WERI-Rb-1 (cell line): ENCODE measurements around the gene GGACT.

ENCODE experiments used
- DNase-seq: peaks from one replicate; pipeline ENCODE4 v3.0.0-alpha.2; 2020
- H3K27ac ChIP-seq: fragments of 250-450 bp; sonication (Bioruptor Pico); 2 replicates; pipeline ENCODE4 v1.5.1; 2020; ENCODE audit warnings: mild to moderate bottlenecking, moderate library complexity
- H3K27me3 ChIP-seq: fragments of 250-450 bp; sonication (Bioruptor Pico); 2 replicates; pipeline ENCODE4 v1.5.1; 2021; ENCODE audit warnings: mild to moderate bottlenecking, low read depth, moderate library complexity; ENCODE audit not compliant: insufficient read depth, severe bottlenecking
- H3K36me3 ChIP-seq: fragments of 250-450 bp; sonication (Bioruptor Pico); 2 replicates; pipeline ENCODE4 v1.5.1; 2020; ENCODE audit warnings: mild to moderate bottlenecking, moderate library complexity
- H3K4me3 ChIP-seq: 2 replicates; pipeline ENCODE4 v1.5.1; 2011; ENCODE audit warnings: low read depth, mild to moderate bottlenecking, control low read depth, low read length
- H3K9me3 ChIP-seq: fragments of 250-450 bp; sonication (Bioruptor Pico); 2 replicates; pipeline ENCODE4 v1.5.1; 2021; ENCODE audit warnings: mild to moderate bottlenecking, moderate library complexity; ENCODE audit not compliant: severe bottlenecking
- TF ChIP-seq, protein P1 (sequence below): IDR thresholded peaks from 2 replicates; pipeline ENCODE4 v1.5.1; 2011; ENCODE audit warnings: low read depth, mild to moderate bottlenecking, control low read depth, inconsistent platforms, low read length

GGACT gene

GRCh38 chr13:100535426-100536135 is 53.0 kb downstream of the GGACT start:
- Histone ChIP-seq H3K27ac (no peak overlapping the region), H3K36me3 (no peaks in the 10 kb centered on the region; the same call in 1 of the 2 replicates), H3K27me3 (no peaks in the 10 kb centered on the region), H3K9me3 (no peaks in the 10 kb centered on the region), H3K4me3 (no peak overlapping the region)
- TF ChIP-seq, protein P1, sequence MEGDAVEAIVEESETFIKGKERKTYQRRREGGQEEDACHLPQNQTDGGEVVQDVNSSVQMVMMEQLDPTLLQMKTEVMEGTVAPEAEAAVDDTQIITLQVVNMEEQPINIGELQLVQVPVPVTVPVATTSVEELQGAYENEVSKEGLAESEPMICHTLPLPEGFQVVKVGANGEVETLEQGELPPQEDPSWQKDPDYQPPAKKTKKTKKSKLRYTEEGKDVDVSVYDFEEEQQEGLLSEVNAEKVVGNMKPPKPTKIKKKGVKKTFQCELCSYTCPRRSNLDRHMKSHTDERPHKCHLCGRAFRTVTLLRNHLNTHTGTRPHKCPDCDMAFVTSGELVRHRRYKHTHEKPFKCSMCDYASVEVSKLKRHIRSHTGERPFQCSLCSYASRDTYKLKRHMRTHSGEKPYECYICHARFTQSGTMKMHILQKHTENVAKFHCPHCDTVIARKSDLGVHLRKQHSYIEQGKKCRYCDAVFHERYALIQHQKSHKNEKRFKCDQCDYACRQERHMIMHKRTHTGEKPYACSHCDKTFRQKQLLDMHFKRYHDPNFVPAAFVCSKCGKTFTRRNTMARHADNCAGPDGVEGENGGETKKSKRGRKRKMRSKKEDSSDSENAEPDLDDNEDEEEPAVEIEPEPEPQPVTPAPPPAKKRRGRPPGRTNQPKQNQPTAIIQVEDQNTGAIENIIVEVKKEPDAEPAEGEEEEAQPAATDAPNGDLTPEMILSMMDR = no peak
- DNase-seq = no peak

GRCh38 chr13:100534911-100535310 is 53.7 kb downstream of the GGACT start:
- TF ChIP-seq, protein P1 = no peak
- Histone ChIP-seq H3K27ac (no peak overlapping the region), H3K9me3 (no peaks in the 10 kb centered on the region), H3K27me3 (no peaks in the 10 kb centered on the region), H3K4me3 (no peak overlapping the region), H3K36me3 (no peaks in the 10 kb centered on the region; the same call in 1 of the 2 replicates)
- no peak for DNase-seq

DNA sequence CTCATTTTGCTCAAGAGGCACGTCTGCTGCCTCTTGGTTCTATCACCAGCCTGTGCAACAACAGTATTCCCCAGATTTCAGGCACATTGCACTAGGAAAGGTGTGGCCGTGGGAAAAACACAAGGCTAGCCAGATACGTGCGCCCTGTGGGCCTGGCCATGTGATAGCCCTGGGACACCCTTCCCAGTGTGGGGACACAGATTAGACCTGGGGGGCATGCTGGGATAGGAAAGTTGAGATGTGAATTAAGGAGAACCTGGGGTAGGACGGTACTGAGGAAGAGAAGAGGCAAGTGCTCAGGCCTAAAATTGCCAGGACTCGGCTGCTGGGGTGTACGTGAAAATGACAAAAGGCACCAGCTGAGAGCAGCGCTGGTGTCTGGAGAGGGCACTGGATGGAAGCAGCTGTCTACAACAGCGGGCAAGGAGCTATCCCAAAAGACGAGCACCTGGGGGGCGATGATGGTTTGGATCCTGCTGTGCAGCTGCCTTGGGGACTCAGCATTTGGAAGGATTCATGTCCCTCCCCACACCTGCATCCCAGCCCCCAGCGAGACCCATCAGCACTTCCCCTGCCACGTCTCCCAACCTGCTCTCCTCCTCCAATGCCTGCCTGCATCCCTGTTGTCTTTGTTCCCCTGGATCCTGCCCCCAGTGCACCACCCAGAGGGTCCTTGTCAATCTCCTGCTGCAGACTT is 54.3 kb downstream of the GGACT start:
- DNase-seq = no peak
- no peak overlapping the region for H3K4me3 ChIP-seq
- no peaks in the 10 kb centered on the region for H3K9me3 ChIP-seq
- H3K27me3 ChIP-seq = no peaks in the 10 kb centered on the region
- peaks cover 3% of the 10 kb centered on the region for H3K36me3 ChIP-seq
- TF ChIP-seq, protein P1 = no peak
- no peak overlapping the region for H3K27ac ChIP-seq

DNA sequence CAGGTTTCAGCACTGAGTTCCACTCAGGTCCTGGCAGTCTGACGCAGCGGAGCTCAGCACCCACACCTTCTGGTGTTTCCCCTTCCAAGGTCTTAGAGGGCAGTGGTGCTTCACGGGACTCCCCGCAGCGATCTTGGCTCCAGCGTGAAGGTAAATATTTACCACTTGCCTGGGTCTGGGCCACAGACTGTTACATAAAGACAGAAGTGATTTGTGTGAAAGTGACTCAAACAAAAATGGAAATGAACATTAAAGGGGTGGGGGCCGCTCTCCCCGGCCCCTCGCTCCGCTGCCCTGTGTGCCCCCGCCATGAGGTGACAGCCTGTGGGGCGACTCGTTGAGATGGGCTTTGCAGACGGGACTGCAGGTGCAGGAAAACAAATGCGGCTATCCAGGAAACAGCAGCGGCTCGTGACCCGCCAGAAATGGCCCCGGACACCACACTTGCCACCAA is 55.0 kb downstream of the GGACT start:
- TF ChIP-seq, protein P1 = no peak
- H3K36me3 ChIP-seq = peaks cover 8% of the 10 kb centered on the region
- DNase-seq = no peak

DNA sequence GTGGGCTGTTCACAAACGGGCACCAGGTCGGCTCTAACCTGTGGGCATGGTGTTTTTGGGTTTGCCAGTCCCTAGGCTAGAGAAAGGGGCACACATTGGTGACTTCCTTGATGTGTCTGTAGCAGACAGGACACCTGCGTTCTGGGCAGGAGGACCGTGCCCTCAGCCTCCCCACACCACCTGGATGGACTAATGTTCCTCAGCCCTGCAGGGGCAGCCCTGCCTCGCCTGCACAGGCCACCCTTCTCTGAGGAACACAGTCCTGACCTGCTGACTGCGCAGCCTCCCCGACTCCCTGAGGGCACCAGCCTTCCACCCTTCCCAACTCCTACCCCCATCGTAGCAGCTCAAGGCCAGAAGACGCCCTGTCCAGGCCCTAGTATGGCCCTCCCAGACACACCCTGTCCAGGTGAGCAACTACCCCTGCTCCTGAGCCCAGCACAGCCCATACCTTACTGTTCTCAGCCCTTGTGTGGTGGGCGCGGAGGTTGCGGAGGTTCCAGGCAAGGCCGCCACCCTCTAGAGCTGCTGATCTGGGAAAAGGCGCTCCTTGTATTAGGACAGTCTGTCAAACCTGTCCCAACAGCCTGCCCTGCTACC is 55.7 kb downstream of the GGACT start:
- no peak for DNase-seq
- no peaks in the 10 kb centered on the region for H3K9me3 ChIP-seq
- no peak overlapping the region for H3K4me3 ChIP-seq
- TF ChIP-seq, protein P1 = no peak
- peaks cover 13% of the 10 kb centered on the region for H3K36me3 ChIP-seq
- H3K27me3 ChIP-seq = no peaks in the 10 kb centered on the region
- H3K27ac ChIP-seq = no peak overlapping the region

More for the DNA sequence above, 55.0 kb downstream of the GGACT start:
- no peak overlapping the region for H3K27ac ChIP-seq
- H3K4me3 ChIP-seq = no peak overlapping the region
- H3K9me3 ChIP-seq = no peaks in the 10 kb centered on the region
- H3K27me3 ChIP-seq = no peaks in the 10 kb centered on the region
